ENCODE measurements around the gene PPP2R3B.
"Not testable (repeated sequence)": the region's sequence is repeated elsewhere in the genome, so short reads cannot be mapped to it uniquely, and the experiment has no call there.

The PPP2R3B gene

DNA sequence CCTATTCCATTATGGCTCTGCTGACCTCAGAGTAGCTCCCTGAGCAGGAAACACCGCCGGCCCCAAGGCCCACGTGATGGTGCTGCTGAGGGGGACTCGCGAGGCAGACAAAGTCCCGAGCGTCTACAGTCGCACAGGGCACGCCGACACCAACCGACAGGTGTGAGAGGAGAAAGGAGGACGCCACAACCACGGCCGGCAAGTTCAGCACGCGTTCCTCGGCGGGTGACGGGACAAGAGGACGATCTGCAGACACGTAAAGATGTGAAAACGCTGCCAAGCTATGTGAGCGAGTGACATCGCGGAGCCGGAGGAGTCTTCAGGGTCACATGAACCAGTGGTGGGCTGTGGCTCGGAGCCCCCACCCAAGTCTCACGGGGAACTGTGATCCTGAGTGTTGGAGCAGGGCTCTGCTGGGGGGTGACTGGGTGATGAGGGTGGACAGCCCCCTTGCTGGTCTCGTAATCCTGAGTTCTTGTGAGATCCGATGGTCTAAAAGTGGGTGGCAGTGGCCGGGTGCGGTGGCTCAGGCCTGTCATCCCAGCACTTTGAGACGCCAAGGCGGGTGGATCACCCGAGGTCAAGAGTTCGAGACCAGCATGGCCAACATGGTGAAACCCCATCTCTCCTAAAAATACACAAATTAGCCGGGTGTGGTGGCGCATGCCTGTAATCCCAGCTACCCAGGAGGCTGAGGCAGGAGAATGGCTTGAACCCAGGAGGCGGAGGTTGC lies 34.0 kb downstream of the PPP2R3B start:
- in situ Hi-C loops (cut with MboI; ENCODE audit: low pct_unique_long_range_greater_than_20kb, low sequenced_read_pairs, unreplicated experiment), result no loop called here
- TF ChIP-seq, protein P1, sequence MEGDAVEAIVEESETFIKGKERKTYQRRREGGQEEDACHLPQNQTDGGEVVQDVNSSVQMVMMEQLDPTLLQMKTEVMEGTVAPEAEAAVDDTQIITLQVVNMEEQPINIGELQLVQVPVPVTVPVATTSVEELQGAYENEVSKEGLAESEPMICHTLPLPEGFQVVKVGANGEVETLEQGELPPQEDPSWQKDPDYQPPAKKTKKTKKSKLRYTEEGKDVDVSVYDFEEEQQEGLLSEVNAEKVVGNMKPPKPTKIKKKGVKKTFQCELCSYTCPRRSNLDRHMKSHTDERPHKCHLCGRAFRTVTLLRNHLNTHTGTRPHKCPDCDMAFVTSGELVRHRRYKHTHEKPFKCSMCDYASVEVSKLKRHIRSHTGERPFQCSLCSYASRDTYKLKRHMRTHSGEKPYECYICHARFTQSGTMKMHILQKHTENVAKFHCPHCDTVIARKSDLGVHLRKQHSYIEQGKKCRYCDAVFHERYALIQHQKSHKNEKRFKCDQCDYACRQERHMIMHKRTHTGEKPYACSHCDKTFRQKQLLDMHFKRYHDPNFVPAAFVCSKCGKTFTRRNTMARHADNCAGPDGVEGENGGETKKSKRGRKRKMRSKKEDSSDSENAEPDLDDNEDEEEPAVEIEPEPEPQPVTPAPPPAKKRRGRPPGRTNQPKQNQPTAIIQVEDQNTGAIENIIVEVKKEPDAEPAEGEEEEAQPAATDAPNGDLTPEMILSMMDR (IDR thresholded peaks at IDR 0.05; ENCODE audit: extremely low read depth, insufficient read depth, missing control alignments), result no peak
- no peak for DNase-seq (ENCODE audit: low spot score)

DNA sequence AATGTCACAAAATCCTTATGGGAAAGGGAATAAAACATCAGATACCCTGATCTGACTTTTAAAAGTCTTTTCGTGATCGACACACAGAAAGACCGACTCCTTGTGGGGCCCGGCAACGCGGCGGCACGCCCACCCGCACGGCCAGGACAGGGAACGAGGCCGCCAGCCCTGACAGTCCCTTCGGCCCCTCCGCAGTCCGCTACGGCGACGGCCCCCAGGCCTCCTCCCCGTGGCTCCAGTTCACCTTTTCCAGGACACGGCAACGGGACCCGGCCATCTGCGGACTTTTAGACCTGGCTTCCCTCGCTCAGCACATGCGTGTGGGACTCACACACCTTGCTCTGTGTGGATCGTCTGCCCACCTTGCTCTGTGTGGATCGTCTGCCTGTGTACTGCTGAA lies 34.5 kb downstream of the PPP2R3B start:
- in situ Hi-C loops (cut with MboI; ENCODE audit: low pct_unique_long_range_greater_than_20kb, low sequenced_read_pairs, unreplicated experiment), result no loop called here
- TF ChIP-seq, protein P1 (IDR thresholded peaks at IDR 0.05; ENCODE audit: extremely low read depth, insufficient read depth, missing control alignments), result no peak
- DNase-seq (ENCODE audit: low spot score), result no peak

DNA sequence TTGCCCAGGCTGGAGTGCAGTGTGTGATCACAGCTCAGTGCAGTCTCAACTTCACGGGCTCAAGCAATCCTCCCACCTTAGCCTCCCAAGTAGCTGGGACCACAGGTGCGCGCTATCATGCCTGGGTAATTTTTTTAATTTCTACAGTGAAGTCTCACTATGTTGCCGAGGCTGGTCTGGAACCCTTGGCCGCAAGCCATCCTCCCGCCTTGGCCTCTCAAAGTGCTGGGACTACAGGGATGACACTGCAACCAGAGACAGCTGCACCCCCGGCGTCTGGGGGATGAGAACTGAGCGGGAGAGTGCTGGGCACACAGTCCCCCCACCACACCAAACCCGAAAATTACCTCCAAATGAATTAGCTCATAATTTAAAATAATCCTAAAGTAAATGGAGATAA lies 35.0 kb downstream of the PPP2R3B start:
- in situ Hi-C loops (cut with MboI; ENCODE audit: low pct_unique_long_range_greater_than_20kb, low sequenced_read_pairs, unreplicated experiment), result no loop called here
- DNase-seq (ENCODE audit: low spot score), result no peak
- TF ChIP-seq, protein P1 (IDR thresholded peaks at IDR 0.05; ENCODE audit: extremely low read depth, insufficient read depth, missing control alignments), result no peak

DNA sequence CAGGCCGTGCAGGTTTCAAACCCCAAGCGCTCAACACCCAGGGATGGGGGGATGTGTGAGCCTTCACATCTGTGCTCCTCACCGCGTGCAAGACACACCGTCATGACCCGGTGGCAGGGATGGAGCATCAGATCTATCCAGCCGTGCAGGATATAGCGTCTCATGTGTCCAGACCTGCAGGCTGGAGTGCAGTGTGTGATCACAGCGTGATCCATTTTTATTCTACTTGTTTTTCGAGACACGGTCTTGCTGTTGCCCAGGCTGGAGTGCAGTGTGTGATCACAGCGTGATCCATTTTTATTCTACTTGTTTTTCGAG lies 35.4 kb downstream of the PPP2R3B start:
- in situ Hi-C loops (cut with MboI; ENCODE audit: low pct_unique_long_range_greater_than_20kb, low sequenced_read_pairs, unreplicated experiment); DNase-seq (ENCODE audit: low spot score): not testable (repeated sequence)

DNA sequence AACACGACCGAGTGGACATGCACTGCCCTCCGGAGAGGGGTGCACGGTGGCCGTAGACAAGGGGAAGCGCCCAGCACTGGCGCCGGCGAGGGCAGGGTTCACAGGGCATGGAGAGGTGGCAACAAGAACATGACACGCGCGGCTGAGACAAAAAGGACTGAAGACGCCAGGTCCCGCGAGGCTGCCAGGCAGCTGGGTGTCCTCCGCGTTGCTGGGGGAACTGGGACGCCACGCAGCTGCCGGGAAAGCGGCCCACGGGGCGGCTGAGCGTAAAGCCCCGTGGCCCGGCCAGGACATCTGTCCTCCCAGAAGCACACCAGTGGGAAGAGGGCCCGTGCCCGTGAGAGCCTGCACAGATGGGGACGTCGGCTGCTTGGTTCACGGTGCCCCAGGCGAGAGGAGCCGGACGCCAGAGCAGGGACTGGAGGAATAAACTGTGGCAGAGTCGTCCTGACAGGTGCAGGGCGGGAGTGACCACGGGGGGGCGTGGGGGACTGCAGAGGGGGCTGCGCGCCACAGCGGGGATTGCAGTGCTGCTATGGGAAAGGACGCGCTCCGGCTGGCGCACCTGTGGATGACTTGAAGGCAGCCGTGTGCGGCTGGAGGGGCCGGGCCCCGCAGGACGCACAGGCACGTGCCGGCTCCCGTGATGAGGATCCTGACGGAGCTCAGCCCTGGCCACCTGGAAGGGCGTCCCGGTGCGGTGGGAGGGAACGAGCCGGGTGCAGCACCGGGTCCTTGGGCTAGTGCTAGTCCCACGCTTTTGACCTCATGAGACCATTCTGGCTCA lies 36.0 kb downstream of the PPP2R3B start:
- TF ChIP-seq, protein P1 (IDR thresholded peaks at IDR 0.05; ENCODE audit: extremely low read depth, insufficient read depth, missing control alignments), result no peak
- no peak for DNase-seq (ENCODE audit: low spot score)
- in situ Hi-C loops (cut with MboI; ENCODE audit: low pct_unique_long_range_greater_than_20kb, low sequenced_read_pairs, unreplicated experiment), result no loop called here

DNA sequence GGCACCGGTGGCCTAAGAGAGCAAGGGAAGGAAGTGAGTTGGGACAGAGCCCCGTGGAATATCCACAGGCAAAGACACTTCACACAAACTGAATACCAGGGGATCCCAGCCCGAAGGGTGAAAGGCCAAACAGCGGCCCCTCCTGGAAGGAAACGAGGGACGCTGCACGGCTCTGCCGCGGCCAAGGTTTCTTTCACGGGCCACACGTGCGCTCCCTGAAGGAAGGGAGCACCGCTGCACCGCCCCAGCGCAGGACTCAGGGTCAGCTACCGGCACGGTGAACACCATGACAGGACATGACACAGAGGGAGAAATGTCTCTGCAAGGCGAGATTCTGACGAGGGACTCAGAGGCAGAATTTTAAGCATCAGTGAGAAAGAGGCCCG lies 36.6 kb downstream of the PPP2R3B start:
- TF ChIP-seq, protein P1 (IDR thresholded peaks at IDR 0.05; ENCODE audit: extremely low read depth, insufficient read depth, missing control alignments), result no peak
- no peak for DNase-seq (ENCODE audit: low spot score)
- in situ Hi-C loops (cut with MboI; ENCODE audit: low pct_unique_long_range_greater_than_20kb, low sequenced_read_pairs, unreplicated experiment), result no loop called here

DNA sequence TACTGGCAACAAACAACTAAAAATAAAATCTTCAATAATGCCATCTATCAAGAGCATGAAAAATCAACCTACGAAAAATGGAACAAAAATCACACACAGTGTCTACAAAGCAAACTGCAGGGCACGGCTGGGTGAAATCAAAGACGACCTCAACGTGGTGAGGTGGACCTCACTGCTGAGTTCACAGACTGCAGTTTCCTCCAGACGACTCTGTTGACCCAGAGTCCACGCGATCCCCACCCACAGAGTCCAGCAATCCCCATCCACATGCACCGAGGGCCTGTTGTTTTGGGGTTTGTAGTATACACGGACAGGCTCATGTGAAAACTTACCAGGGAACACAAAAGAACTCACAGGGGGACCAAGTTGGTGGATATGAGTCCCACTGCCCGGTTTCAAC lies 37.0 kb downstream of the PPP2R3B start:
- in situ Hi-C loops (cut with MboI; ENCODE audit: low pct_unique_long_range_greater_than_20kb, low sequenced_read_pairs, unreplicated experiment), result no loop called here
- TF ChIP-seq, protein P1 (IDR thresholded peaks at IDR 0.05; ENCODE audit: extremely low read depth, insufficient read depth, missing control alignments), result no peak
- no peak for DNase-seq (ENCODE audit: low spot score)
